HEK293 (cell line): ENCODE measurements around the gene DSEL.

Experiments
- EGR2 ChIP-seq: fragments of 450-650 bp; formaldehyde crosslinking; IDR thresholded peaks from 2 replicates; pipeline ENCODE4 v1.5.1; 2016; ENCODE audit warnings: low read depth, missing biosample characterization, missing genetic modification characterization
- GLIS2 ChIP-seq: fragments of 450-650 bp; formaldehyde crosslinking; IDR thresholded peaks from 2 replicates; pipeline ENCODE4 v1.5.1; 2016; ENCODE audit warnings: missing biosample characterization, missing genetic modification characterization
- ZBTB48 ChIP-seq: fragments of 450-650 bp; formaldehyde crosslinking; IDR thresholded peaks from 2 replicates; pipeline ENCODE4 v1.5.1; 2016; ENCODE audit warnings: missing biosample characterization, missing genetic modification characterization
- ZNF23 ChIP-seq: fragments of 450-650 bp; formaldehyde crosslinking; IDR thresholded peaks from 2 replicates; pipeline ENCODE4 v1.5.1; 2016; ENCODE audit warnings: missing biosample characterization, missing genetic modification characterization, borderline replicate concordance
- ZNF324 ChIP-seq: fragments of 450-650 bp; formaldehyde crosslinking; IDR thresholded peaks from 2 replicates; pipeline ENCODE4 v1.5.1; 2016; ENCODE audit warnings: missing biosample characterization, missing genetic modification characterization
- ZNF639 ChIP-seq: fragments of 450-650 bp; formaldehyde crosslinking; IDR thresholded peaks from 2 replicates; pipeline ENCODE4 v1.5.1; 2016; ENCODE audit warnings: missing biosample characterization, missing genetic modification characterization
- ZNF701 ChIP-seq: fragments of 450-650 bp; formaldehyde crosslinking; IDR thresholded peaks from 2 replicates; pipeline ENCODE4 v1.5.1; 2016; ENCODE audit warnings: missing biosample characterization, missing genetic modification characterization
- TF ChIP-seq, protein P1 (sequence below): fragments of 450-650 bp; formaldehyde crosslinking; IDR thresholded peaks from 2 replicates; pipeline ENCODE4 v1.5.1; 2016; ENCODE audit warnings: missing biosample characterization, missing genetic modification characterization

DNA sequence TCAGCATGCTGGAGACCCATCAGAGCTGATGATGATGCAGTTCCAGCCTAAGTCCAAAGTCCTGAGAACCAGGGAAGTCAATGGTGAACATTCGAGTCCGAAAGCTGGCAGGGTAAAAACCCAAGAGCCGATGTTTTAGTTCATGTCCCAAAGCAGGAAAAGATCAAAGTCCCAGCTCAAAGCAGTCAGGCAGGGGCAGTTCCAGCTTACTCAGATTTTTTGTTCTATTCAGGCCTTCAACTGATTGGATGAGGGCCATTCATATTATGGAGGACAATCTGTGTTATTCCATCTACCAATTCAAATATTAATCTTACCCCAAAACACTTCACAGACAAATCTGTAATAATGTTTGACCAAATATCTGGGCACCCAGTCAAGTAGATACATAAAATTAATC lies 38.3 kb downstream of the DSEL start:
- TF ChIP-seq ZBTB48 (tag by site-specific recombination) (no peak), ZNF23 (tag by site-specific recombination) (no peak), ZNF639 (no peak), EGR2 (tag by site-specific recombination) (no peak), GLIS2 (tag by site-specific recombination) (no peak), ZNF324 (tag by site-specific recombination) (no peak), ZNF701 (tag by site-specific recombination) (no peak)
- TF ChIP-seq, protein P1, sequence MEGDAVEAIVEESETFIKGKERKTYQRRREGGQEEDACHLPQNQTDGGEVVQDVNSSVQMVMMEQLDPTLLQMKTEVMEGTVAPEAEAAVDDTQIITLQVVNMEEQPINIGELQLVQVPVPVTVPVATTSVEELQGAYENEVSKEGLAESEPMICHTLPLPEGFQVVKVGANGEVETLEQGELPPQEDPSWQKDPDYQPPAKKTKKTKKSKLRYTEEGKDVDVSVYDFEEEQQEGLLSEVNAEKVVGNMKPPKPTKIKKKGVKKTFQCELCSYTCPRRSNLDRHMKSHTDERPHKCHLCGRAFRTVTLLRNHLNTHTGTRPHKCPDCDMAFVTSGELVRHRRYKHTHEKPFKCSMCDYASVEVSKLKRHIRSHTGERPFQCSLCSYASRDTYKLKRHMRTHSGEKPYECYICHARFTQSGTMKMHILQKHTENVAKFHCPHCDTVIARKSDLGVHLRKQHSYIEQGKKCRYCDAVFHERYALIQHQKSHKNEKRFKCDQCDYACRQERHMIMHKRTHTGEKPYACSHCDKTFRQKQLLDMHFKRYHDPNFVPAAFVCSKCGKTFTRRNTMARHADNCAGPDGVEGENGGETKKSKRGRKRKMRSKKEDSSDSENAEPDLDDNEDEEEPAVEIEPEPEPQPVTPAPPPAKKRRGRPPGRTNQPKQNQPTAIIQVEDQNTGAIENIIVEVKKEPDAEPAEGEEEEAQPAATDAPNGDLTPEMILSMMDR = no peak
